ENCODE data around the gene FOXO6. TPM values are rescaled to one million over a fixed set of nuclear protein-coding genes. Genes with fewer than 3 reads are reported as not detected.

Gene FOXO6
- total and polyA plus RNA-seq, 2 of the 13 experiments (the other 11 are each of a cell fraction or from before 2014, with no cell fraction given), result 0.13 TPM; not detected in 1

GRCh38 chr1:41333146-41333784 is 28.0 kb upstream of the FOXO6 start:
- POLR2A ChIA-PET, result no interaction called here
- no TSS peak for BruUV-seq (replicated peaks)

GRCh38 chr1:41338820-41339219 is 22.4 kb upstream of the FOXO6 start:
- ATAC-seq, result no peak
- FAIRE-seq, result no peak
- H3K36me3 ChIP-seq (replicated peaks in 1 of 2; ENCODE audit: control insufficient read depth in 1 of 2, insufficient read depth in 2 of 2, low read length in 2 of 2), result no peaks in the 10 kb centered on the region
- no peaks in the 10 kb centered on the region for H3K4me1 ChIP-seq (ENCODE audit: insufficient read depth, low read length)
- no peaks in the 10 kb centered on the region for H3K79me2 ChIP-seq (ENCODE audit: insufficient read depth, low read length)
- no TSS peak for BruUV-seq (replicated peaks)
- H3K4me3 ChIP-seq (replicated peaks in 1 of 3; ENCODE audit: insufficient read depth in 1 of 3, low read depth in 2 of 3, low read length in 3 of 3), result no peak overlapping the region
- H3K9ac ChIP-seq (ENCODE audit: insufficient read depth, low read depth, low read length), result no peak overlapping the region
- no peaks in the 10 kb centered on the region for H4K20me1 ChIP-seq (ENCODE audit: insufficient read depth, low read length)
- TF ChIP-seq ZNF317 (CRISPR knock-in tag; IDR thresholded peaks at IDR 0.05) (peak; percentile 96), ZNF792 (CRISPR knock-in tag; IDR thresholded peaks at IDR 0.05) (no peak)
- intact Hi-C loops (cut with micrococcal nuclease; ENCODE audit: unreplicated experiment), result no loop called here
- H3K4me2 ChIP-seq (ENCODE audit: low read depth, low read length), result no peak overlapping the region
- ChIA-PET CTCF (ENCODE audit: low intra/inter-chr PET ratio, low total read pairs) (no interaction called here), POLR2A (no interaction called here)
- H3K27ac ChIP-seq (ENCODE audit: extremely low read length, insufficient read depth, low read length), result no peak overlapping the region
- no peak overlapping the region for H2AFZ ChIP-seq (ENCODE audit: low read length)
- H3K27me3 ChIP-seq (ENCODE audit: control insufficient read depth in 1 of 2, insufficient read depth in 2 of 2, low read length in 2 of 2), result peaks cover 0 to 3% of the 10 kb centered on the region in 2 experiments; a peak in 1 of 5 replicates
- WGBS (ENCODE audit: low lambda C conversion rate), result 5% methylated on average over 1 of the region's 1 CpG
- in situ Hi-C loops (cut with HindIII; ENCODE audit: extremely low pct_ligation_motif_present, low pct_unique_long_range_greater_than_20kb), result no loop called here
- no peak for DNase-seq (ENCODE audit: low spot score)
- no peaks in the 10 kb centered on the region for H3K9me3 ChIP-seq (ENCODE audit: low read length)

More at GRCh38 chr1:41333146-41333784, 28.0 kb upstream of the FOXO6 start:
- Histone ChIP-seq H3K36me3 (replicated peaks in 1 of 2; ENCODE audit: control insufficient read depth in 1 of 2, insufficient read depth in 2 of 2, low read length in 2 of 2) (no peaks in the 10 kb centered on the region), H3K27me3 (ENCODE audit: control insufficient read depth in 1 of 2, insufficient read depth in 2 of 2, low read length in 2 of 2) (no peaks in the 10 kb centered on the region), H3K79me2 (ENCODE audit: insufficient read depth, low read length) (no peaks in the 10 kb centered on the region), H2AFZ (ENCODE audit: low read length) (no peak overlapping the region), H4K20me1 (ENCODE audit: insufficient read depth, low read length) (no peaks in the 10 kb centered on the region), H3K4me1 (ENCODE audit: insufficient read depth, low read length) (no peaks in the 10 kb centered on the region), H3K9ac (ENCODE audit: insufficient read depth, low read depth, low read length) (no peak overlapping the region), H3K4me3 (replicated peaks in 1 of 3; ENCODE audit: insufficient read depth in 1 of 3, low read depth in 2 of 3, low read length in 3 of 3) (no peak overlapping the region), H3K4me2 (ENCODE audit: low read depth, low read length) (no peak overlapping the region), H3K27ac (ENCODE audit: extremely low read length, insufficient read depth, low read length) (no peak overlapping the region), H3K9me3 (ENCODE audit: low read length) (no peaks in the 10 kb centered on the region)
- 11% methylated on average over 6 of the region's 6 CpGs for WGBS (ENCODE audit: low lambda C conversion rate)
- CTCF ChIA-PET (ENCODE audit: low intra/inter-chr PET ratio, low total read pairs), result no interaction called here
- DNase-seq (ENCODE audit: low spot score) (peak; percentile 16), FAIRE-seq (no peak), ATAC-seq (no peak)
- in situ Hi-C loops (cut with HindIII; ENCODE audit: extremely low pct_ligation_motif_present, low pct_unique_long_range_greater_than_20kb), result no loop called here
- intact Hi-C loops (cut with micrococcal nuclease; ENCODE audit: unreplicated experiment), result no loop called here
- no peak for TF ChIP-seq HOXA5 (CRISPR knock-in tag; IDR thresholded peaks at IDR 0.05)
- TF ChIP-seq CREB1 (IDR thresholded peaks at IDR 0.05), result peak; percentile 21; the same call in 1 of the 2 replicates
- TF ChIP-seq CREB1 (CRISPR knock-in tag; IDR thresholded peaks at IDR 0.05), result no peak

Measured in HepG2 (cell line).